Measurements from ENCODE around the gene ANKRD44.
"Not testable (repeated sequence)": the region's sequence is repeated elsewhere in the genome, so short reads cannot be mapped to it uniquely, and the experiment has no call there.

ANKRD44 gene

DNA sequence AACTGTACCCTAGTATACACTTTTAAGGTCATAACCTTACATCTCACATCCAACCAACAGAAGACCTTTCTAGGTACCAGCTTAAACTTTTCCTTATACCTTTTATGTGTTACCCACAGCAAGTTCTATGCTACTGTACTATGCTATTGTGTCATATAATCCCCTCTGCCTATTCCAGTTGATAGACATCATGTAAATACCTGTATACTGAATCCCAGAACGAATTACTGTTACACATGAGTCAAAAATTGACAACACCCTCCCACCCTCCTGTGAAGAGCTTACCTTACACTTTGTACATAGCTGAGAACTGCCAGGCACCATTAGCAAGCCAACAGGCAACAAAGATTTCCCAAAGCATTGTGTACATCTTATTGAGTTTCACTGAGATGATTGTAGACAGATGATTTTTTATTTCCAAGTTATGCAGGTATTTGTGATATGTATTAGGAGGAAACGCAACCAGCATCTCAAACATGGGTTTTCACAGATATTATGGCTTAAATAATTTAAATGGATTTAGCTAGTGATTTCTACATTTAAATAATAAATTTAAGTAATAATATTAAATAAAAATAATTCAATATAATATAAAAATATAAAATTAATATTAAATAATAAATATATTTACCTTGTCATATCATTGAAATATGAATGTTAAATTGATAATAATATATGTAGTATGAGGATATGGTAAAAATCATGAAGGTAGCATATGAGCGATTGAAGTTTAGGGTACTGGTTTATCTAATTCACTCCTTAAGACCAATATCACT is 43.0 kb upstream of the ANKRD44 start:
- H3K4me3 ChIP-seq (ENCODE audit: low read length), result no peak overlapping the region
- TF ChIP-seq, protein P1, sequence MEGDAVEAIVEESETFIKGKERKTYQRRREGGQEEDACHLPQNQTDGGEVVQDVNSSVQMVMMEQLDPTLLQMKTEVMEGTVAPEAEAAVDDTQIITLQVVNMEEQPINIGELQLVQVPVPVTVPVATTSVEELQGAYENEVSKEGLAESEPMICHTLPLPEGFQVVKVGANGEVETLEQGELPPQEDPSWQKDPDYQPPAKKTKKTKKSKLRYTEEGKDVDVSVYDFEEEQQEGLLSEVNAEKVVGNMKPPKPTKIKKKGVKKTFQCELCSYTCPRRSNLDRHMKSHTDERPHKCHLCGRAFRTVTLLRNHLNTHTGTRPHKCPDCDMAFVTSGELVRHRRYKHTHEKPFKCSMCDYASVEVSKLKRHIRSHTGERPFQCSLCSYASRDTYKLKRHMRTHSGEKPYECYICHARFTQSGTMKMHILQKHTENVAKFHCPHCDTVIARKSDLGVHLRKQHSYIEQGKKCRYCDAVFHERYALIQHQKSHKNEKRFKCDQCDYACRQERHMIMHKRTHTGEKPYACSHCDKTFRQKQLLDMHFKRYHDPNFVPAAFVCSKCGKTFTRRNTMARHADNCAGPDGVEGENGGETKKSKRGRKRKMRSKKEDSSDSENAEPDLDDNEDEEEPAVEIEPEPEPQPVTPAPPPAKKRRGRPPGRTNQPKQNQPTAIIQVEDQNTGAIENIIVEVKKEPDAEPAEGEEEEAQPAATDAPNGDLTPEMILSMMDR (conservative IDR thresholded peaks at IDR 0.05; ENCODE audit: low read depth, low read length), result no peak

DNA sequence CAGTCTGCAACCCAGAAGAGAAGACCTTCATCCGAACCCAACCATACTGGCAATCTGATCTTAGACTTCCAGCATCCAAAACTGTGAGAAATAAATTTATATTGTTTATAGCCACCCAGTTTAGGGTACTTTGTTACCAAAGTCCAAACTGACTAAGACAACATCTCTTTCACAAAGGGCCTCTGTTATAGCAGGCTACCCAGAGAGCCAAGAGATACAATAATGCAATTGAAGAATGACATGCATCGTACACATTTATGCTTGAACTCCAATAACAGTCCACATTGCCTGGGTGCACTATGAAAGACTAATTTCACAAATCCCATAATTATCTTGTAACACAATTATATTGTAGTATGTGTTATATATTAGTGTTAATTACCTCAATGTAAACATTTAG is 39.1 kb upstream of the ANKRD44 start:
- no peak overlapping the region for H3K4me3 ChIP-seq (ENCODE audit: low read length)
- TF ChIP-seq, protein P1 (conservative IDR thresholded peaks at IDR 0.05; ENCODE audit: low read depth, low read length), result no peak
- no peak for DNase-seq (ENCODE audit: low read depth)

More for the DNA sequence above, 43.0 kb upstream of the ANKRD44 start:
- no peak for DNase-seq (ENCODE audit: low read depth)

DNA sequence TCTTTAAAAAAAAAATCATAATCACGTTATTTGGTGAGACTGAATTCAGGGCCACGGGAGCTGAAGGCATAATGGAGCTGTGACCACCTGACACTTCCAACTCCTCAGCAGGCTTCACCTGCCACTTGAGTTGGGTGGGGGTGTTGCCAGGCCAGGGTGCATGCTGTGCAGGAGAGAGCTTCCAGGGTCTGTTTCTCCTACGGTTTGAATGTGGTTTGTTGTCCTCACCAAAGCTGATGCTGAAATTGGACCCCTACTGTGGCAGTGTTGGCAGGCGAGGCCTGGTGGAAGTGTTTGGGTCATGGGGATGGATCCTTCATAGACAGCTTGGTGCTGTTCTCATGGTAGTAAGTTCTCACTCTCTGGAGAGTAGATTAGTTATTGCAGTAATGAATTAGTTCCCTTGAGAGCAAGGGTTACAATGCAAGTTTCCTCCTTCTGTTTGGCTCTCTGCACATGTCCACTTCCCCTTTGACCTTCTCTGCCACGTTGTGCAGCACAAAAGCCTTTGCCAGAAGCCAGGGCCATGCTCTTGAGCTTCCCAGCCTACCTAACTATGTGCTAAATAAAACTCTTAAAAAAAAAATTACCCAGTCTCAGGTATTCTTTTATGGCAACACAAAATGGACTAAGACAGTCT is 38.3 kb upstream of the ANKRD44 start:
- H3K4me3 ChIP-seq (ENCODE audit: low read length), result no peak overlapping the region
- TF ChIP-seq, protein P1 (conservative IDR thresholded peaks at IDR 0.05; ENCODE audit: low read depth, low read length), result no peak
- no peak for DNase-seq (ENCODE audit: low read depth)

DNA sequence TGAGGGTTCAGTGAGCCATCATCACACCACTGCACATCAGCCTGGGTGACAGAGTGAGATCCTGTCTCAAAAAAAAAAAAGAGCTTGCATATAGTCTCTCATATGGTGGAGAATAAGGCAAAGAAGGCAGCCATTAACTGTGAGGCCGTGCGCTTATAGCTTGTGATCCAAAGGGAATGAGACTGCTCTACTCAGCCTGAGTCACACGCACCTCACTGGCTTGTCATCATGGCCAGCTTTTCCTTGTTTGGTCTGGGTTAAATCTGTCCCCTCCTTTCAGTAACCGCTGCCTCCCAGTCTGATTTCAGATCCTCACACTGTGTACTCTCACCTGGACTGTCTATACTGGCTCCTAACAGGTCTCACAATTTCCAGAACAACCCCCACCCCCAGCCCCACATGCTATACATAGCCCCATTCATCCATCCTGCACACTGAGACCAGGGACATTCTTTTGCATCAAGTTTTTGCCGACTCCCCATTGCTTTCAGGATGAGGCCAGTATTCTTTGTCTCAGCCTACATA is 35.3 kb upstream of the ANKRD44 start:
- TF ChIP-seq, protein P1 (conservative IDR thresholded peaks at IDR 0.05; ENCODE audit: low read depth, low read length), result no peak
- H3K4me3 ChIP-seq (ENCODE audit: low read length), result no peak overlapping the region
- DNase-seq (ENCODE audit: low read depth), result no peak

DNA sequence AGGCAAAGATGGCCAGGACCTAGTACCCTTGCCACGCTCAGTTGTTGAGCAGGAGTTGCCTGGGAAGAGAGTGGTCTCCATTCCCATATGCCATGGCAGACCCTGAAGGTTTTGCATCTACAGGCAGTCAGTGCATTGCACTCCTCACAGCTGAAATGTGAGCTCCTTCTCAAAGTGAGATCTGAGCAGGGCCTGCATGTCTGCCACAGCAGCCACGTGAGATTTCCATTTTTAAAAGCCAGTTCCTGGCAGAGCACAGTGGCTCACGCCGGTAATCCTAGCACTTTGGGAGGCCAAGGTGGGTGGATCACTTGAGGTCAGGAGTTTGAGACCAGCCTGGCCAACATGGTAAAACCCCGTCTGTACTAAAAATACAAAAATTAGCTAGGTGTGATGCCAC is 33.4 kb upstream of the ANKRD44 start:
- DNase-seq (ENCODE audit: low read depth); H3K4me3 ChIP-seq (ENCODE audit: low read length): not testable (repeated sequence)

DNA sequence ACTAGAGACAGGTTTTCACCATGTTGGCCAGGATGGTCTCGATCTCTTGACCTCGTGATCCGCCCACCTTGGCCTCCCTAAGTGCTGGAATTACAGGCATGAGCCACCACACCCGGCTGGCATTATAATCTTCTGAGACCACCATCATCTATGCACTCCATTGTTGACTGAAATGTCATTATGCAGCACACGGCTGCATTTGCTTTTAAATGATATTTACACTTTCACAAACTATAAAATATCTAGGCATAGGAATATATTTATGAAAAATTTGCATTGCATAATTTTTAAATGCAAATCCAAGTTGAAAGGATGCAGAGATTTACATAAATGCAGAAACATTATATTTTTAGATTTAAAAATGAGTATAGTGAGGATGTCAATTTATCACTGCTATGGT is 30.0 kb upstream of the ANKRD44 start:
- H3K4me3 ChIP-seq (ENCODE audit: low read length), result no peak overlapping the region
- TF ChIP-seq, protein P1 (conservative IDR thresholded peaks at IDR 0.05; ENCODE audit: low read depth, low read length), result no peak
- DNase-seq (ENCODE audit: low read depth), result no peak

DNA sequence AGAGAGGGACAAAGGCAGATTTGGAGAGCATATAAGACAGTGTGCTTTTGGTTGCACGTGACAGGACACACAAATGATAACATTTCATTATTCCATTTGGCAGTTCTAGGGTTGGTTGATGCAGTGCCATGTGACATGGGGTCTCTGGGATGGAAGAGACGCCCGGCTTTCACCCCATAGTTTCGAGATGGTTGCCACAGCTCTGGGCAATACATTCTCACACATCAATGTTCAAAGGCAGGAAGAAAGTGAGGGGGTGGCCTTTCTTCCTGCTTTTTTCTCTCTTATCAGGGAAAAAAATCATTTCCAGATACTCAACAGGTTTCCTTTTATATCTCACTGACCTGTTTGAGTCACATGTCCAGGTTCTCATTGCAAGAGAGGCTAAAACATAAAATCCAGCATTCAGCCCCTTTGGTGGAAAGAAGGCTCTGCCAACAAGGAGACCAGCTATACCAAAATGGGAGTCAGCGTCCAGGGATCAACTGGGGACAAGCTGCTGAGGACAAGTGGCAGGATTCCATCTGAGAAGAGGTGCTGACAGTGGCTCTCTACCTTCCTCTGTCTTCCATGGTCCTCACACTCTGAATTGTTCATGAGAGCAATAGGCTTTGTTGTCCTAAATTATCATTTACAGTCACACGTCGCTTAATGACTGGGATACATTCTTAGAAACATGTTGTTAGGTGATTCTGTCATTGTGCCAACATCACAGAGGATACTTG is 29.1 kb upstream of the ANKRD44 start:
- TF ChIP-seq, protein P1 (conservative IDR thresholded peaks at IDR 0.05; ENCODE audit: low read depth, low read length), result no peak
- DNase-seq (ENCODE audit: low read depth), result no peak

More for the DNA sequence above, 29.1 kb upstream of the ANKRD44 start:
- no peak overlapping the region for H3K4me3 ChIP-seq (ENCODE audit: low read length)

Data from retinal pigment epithelial cell (primary cell).